Activated CD8-positive, alpha-beta memory T cell treated with anti-CD3 and anti-CD28 coated beads, Interleukin-2, amount 50 U/mL, for 24 hours (primary cell): ENCODE data around the gene SOX14.

Experiments
- DNase-seq: peaks from one replicate; pipeline ENCODE4 v3.0.0-alpha.2; 2020; ENCODE audit errors: extremely low read depth

The SOX14 gene

DNA sequence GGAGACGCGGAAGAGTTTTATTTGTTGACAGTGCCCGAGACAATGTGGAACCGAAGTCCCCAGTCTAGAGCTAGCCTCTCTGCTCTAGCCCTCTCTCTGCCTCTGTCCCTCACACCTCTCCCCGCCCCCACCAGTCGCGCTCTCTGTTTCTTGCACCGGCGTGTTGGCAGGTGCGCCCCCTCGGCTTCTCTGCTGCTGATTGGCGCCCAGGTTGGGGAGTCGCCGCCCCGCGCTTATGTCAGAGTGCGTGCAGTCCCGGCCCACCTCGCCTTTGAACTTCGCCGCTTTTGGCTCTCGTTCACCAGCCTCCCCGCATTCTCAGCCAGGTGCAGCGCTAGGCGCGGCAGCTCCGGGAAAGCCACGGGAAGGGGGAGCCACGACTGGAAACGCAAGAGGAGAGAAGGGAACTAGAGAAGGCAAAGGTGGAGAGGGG is at the start of gene SOX14:
SOX14 (plus strand) TSS at position 315 of the 433 bp plus-strand sequence. CDS start 470 bp downstream, outside the sequence.
- no peak for DNase-seq

DNA sequence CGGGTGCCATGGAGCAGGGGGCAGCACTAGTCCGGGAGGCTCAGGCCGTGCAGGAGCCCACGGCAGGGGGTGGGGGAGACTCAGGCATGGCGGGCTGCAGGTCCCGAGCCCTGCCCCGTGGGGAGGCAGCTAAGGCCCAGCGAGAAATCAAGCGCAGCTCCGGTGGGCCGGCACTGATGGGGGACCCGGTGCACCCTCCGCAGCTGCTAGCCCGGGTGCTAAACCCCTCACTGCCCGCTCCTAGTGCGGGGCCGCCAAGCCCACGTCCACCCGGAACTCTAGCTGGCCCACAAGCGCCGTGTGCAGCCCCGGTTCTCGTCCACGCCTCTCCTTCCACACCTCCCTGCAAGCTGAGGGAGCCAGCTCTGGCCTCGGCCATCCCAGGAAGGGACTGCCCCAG is 49.6 kb upstream of the SOX14 start:
- DNase-seq = no peak

DNA sequence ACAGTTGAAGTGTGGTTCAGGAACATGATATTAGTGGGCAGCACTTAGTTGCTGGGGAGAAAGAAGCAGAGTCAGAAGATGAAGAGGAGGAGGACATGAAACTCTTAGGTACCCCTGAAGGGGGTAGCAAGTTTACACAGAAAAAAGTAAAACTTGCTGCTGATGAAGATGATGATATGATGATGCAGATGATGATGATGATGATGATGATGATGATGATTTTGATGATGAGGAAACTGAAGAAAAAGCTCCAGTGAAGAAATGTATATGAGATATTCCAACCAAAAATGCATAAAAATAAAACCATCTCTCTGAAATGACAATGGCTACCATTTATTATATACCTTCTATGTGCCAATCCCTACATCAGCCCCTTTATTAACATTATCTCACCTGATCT is 39.9 kb upstream of the SOX14 start:
- no peak for DNase-seq

DNA sequence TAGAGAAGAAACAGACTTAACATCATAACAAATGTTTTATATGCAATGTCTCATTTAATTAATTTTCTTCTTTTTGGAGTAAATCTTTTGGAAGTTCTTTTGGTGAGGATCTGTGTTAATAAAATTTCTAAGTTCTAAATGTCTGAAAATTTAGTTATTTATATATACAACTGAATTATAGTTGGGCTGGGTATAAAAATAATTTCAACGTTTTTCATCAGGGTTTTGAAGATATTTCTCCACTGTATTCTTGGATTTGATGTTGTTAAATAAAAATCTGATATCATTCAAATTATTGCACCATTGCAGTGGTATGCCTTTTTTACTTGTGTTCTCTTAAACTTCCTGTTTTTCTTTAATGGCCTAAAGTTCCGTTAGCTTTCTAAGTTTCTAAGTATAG is 26.9 kb upstream of the SOX14 start:
- no peak for DNase-seq

DNA sequence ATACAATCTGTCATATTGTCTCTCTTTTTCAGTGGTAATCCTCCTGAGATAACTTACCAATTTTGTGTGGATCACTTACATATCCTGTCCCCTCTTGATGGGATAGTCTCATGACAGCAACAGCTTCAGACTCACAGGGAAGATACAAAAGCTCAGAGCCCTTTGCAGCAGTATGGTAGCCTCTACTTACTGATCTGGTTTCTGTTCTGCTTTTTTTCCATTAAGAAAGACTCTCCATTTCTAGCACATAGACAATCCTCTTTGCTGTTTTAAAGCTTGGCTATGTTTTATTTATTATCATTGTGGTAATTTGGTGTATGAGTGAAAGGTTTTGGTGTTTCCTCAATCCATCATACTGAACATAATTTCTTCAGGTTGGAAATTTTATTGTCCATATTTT is 25.4 kb upstream of the SOX14 start:
- no peak for DNase-seq

DNA sequence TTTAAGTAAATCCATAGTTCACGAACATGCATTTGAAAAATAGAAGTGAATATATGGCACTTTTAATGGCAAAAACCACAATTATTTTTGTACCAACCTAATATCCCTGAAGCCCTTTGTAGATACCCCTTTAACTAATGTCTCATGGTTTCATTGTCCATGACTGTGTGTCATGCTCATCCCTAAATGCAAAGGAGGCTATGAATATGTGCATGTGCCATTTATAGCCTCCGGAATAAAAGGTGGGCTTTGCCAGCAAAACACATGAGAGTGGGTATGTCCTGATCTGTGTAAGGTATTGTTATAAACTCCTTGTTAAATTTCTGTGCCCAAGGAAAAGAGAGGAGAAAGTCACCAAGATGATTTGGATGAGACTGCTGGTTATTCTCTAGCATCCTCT is 20.5 kb upstream of the SOX14 start:
- no peak for DNase-seq

DNA sequence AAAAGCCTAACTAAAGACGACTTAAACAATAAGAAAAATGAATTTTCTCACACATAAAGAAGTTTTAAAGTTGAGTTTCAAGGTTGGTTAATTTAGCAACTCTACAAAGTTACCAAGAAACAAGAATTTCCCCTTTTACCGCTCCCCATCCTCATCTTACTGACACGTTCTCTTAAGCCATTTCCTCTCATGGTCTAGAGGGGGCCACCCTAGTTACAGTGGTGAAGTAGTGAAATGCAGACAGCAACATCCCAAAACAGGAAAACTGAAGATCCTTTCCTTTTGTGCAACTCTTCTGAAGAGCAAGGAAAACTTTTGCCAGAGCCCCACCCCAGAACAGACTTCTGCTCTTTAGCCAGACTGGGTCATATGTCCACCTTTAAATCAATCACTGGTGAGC is 17.3 kb upstream of the SOX14 start:
- DNase-seq = no peak

DNA sequence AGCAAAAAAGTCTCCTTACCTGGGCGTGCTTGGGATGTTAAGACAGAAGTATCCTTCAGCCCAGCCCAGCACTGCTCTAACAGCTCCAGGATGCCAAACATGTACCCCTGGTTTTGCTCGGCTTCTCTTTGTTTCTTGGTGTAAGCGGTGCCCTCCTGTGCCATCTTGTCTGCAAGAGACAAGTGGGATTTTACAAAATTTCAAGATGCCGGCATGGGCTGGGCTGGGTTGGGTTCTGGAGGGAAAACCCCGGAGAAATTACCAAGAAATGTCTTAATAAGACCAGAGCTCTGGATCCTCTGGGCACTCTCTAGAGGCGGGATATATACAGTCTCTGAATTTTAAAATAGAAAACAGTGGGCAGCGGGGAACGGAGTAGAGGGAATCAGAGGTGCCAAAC is 4.6 kb upstream of the SOX14 start:
- no peak for DNase-seq

DNA sequence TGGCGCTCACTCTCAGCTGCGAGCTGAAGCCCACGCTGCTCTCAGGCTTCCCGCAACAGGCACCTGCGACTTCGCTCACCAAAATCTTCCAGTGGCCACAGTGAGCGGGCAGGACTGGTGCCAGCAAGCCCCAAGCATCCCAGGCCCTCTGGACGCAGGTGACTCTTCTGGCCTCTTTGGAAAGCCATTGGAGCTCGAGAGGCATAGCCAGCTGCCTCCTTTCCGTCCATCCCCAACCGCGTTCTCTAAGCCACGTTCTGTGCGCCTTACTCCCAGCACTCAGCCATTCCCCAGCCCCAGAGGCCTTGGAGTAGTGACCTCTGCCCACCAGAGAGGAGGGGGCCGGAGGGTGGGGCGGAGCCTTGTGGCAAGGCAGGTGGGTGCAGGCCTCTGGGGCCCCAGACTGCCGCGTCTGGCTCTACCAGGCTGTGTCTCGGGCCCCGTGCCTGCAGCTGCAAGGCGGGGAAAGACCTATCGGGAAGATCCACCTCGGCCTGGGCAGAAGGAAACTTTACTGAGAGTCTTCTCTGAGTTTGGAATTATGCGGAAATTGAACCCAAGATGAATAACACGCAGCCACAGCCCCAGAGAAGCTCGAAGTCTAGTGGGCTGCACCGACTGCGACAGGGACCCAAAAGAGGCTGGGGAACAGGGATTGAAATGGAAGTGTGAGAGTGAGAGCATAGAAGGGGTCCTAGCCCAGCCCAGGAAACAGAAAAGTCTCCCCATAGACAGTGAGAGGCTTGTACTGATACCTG is 3.6 kb upstream of the SOX14 start:
- no peak for DNase-seq

DNA sequence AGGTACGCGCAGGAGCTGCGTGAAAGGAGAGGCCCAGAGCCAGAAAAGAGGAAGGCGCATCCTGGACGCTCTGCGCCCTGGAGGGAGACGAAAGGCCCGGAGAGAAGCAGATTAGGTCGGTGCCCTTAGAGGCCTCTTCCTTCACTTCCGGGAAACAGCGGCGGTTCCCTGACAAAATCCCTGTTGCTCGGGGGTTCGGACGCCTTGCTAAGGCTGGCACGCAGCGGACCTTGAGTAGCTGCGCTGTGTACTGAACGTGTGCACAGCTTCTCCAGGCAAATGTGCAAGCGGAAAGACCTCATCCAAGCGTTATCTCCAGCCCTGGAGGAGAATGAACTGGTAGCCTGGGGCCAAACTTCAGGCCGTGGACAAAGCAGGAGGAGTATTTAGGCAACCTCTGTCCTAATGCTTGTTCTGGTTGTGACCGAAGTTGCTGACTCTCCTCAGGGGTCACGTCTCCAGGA is 3.0 kb upstream of the SOX14 start:
- no peak for DNase-seq

DNA sequence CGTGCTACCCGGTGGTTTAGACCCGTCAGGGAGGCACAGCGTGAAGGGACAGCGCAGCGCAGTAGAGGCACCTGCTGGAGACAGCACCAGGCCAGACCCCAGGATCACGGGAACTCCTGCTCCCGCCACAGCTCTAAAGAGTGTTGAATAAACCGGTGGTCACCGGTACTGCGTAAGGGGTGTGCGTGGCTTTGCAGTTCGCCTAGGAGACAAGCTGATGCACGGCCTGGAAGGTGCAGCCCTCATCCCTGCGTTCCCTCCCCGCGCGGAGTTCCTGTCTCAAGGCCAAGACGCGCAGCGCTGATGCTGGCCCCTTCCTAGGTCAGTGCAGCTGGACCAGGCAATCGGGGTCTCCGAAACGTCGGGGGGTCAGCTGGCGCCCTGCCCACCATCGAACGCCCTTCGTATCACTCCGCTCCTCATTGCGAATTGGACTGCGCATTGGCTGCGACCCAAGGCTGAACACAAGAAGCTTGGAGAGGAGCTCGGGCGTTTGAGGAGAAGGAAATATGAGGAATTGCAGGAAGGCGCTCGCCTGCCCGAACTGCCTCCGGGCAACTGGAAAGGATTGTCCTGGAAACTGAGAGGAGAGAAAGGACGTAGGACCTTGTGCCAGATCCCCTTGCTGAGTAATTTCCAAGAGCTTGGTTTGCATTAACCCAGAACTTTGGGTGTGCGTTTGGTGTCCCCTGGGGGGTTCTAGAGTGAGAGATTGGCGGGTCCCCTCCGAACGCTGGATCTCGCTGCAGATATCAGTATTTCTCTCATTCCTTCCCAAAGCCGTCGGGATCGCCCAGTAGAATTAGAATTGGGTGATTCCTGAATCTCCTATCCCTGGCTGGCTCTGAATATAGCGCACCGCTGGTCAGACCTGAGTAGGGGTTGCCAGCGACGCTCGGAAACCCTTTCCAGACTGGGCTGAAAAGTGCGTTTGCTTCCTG is 2.3 kb upstream of the SOX14 start:
- no peak for DNase-seq

DNA sequence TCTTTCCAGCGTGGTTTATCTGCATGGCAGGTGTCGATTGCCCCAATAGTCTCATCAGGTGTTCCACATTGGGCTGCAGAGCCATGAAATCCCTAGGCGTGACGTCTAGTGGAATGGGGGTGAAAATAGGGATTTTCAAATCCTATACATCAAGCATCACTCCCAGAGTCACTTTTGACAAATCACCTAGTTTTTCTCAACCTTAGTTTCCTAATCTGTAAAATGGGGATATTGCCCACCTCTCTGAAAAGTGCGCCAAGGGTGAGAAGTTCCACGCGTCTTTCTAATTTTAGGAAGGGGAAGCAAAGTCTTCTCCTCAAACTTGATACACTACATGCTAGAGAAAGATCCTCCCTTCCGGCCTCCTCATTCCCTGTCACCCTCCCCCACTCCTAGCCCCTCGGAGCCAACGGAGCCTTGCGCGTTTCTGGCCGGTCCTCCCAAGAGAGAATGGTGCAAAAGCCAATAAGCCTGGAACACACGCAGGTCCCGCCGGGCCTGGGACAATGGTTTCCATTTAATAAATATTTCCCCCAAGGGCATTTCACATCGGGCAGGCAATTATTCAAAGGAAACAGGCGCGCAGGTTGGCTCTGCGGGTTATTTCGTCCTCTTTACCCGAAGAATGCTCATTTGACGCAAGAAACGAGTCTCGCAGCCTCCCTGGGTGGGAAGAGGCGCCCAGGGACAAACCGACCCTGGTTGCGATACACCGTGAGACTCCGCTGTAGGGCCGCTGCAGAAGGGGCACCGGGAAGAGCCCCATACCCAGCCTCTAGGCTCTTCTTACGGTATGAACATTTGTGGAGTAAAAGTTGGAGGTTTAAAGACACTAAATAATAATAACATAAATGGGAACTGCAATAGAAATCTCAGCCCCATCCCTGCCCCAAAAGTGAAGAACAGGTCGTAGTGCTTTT is 1.2 kb upstream of the SOX14 start:
- DNase-seq = no peak

DNA sequence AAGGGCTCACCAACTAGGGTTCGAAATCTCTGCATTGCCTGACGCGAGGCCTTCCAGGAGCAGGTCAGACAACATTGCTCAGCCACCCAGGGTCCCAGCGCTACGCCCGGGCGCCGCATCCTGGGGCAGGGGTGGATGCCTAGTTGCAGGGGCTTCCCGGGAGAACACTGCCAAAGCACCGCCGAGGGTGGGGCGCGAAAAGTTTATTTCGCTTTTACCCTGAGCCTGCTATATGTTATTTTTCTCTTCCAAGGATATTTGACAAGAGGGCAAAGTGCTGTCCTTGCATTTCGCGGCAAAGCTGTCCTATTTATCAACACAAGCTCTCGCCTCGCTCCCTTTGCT is 549 bp upstream of the SOX14 start:
- DNase-seq = no peak

DNA sequence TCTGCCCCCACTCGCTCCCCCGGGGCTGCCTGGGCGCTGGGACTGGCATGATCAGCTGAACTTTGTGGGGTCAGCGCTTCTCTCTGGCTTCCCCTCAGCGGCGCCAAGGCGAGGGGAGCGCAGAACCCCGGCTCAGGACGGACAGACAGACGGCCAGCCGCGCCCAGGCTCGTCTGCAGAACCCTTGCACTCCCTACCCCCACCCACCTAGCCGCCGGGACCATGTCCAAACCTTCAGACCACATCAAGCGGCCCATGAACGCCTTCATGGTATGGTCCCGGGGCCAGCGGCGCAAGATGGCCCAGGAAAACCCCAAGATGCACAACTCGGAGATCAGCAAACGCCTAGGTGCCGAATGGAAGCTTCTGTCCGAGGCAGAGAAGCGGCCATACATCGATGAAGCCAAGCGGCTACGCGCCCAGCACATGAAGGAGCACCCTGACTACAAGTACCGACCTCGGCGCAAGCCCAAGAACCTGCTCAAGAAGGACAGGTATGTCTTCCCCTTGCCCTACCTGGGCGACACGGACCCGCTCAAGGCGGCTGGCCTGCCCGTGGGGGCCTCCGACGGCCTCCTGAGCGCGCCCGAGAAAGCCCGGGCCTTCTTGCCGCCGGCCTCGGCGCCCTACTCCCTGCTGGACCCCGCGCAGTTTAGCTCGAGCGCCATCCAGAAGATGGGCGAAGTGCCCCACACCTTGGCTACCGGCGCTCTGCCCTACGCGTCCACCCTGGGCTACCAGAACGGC is 621 bp downstream of the SOX14 start:
- DNase-seq = no peak

DNA sequence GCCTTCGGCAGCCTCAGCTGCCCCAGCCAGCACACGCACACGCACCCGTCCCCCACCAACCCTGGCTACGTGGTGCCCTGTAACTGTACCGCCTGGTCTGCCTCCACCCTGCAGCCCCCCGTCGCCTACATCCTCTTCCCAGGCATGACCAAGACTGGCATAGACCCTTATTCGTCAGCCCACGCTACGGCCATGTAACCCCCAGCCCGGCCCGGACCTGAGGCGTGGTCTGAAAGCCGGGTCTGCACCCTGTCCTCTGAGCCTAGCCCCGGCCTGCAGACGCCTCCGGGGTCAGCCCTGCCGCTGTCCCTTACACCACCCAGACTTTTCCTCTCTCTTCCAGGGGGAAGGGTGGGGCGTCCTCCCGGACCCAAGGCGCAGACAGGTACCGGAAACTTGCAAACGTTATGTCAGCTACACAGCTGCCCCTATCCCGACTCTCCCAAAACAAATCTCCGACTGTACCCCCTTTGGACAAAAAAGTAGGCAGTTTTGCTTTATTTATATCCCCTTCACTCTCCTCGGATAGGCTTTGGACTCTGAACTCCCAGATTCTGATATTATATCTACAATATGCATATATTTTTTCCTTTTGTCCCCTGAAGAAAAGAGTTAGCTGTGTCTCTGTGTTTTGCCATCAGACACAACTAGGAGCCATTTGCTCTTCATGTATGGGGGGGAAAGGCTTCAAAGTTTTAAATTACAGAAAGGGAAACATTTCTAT is 1.4 kb downstream of the SOX14 start:
- DNase-seq = no peak

DNA sequence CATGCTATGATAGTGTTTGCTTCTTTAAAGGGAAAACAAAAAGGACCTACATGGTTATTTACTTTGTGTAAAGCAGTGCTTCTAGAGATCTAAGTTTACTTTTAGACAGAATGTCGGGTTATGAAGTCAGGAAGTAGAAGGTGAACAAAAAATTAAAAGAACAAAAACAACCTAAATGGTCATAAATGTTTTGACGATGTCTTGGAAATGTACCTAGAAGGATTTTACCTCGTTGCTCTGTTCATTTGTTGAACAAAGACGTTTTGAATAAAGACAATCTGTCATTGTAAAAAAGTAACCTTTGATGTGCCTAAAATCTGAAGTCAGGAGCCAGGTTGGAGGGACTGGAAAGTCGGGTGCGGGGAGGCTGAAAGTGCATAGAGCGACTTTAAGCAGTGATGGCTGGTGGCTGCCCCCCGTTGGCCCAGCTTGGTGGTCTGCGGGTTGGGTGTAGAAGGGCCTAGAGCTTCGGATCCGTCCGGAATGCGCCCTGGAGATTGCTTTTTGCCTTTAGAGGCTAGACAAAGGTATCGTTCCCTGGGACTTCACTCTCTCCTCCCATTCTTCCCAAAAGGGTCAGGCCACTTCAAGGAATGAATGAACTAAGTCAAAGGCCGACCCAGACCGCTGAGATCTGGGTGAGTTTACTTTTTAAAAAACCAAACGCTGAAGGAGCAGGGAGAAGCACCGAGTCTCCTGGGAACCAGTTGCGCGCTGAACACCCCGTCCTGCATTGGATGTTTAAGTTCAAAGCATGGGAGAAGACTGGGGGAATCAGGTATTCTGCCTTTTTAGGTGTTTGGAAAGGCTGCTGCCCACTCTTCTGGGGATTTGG is 2.1 kb downstream of the SOX14 start:
- DNase-seq = no peak

DNA sequence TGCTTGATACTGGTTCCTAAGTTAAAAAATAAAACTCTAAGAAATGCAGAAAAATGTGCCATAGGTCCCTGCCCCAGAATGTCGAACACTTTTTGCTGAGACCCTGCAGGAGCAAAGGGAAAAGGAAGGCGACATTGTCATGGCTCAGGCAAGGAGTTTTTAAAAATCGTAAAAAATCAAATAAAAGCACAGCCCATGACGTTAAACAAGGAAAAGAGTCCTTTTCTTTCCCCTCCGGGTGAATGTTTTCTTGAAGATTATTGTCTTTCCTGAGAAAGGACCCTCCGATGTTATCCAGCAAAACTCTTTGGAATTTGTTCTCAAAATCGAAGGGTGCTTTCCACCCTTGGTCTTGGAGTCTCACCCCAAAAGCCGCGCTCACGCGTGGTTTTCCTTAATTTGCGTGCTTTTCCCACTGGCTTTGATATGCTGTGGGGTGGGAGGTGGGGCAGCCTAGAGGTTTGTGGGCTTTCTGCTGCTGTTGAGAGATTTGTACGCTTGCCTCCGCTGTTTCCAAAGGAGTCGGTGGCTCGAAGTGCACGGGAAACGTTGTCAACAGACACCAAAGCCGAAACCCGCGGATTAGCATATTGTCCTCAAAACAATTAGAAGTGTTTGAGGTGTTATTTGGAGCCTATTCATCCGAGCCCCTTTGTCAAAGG is 2.9 kb downstream of the SOX14 start:
- DNase-seq = no peak

DNA sequence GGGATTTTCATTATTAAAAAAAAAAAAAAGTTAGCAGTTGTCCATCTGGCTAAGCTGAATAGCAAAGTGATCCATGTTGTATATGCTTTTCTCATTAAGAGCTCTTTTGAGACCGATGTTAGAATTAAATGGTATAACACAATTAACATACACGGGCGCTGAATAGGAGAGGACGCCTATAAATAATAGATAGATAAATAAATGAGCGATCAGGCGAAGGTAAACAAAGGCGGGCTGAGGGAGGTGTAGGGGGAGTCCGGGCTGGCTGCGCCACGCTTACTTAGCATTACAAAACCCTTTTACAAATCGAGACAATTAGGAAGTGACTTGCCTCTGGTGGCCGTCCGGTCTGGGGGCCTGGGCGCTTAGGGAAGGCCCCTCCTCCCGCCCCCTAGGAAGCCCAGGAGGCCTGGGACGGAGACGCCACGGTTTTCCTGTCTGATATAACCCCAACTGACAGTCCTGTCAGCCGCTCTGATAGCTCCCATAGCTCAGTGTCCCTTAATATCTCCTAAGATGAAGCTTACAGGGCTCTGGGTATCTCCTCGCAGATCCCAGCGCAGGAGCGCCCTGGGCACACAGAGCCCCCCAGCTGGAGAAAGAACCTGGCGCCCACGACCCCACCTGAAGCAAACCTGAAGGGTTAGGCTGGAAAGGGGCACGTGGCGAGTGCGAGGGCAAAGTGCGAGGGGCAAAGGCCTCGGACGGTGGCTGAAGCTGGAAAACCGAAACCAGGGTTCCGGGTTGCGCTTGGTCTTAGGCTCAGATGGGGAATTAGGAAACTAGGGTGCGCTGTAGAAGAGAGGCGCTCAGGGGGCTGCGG is 3.6 kb downstream of the SOX14 start:
- no peak for DNase-seq
